Upper lobe of right lung (tissue), 1 donor: Measurements from ENCODE around the gene FBXO34. TPM values are rescaled to one million over a fixed set of nuclear protein-coding genes. Genes with fewer than 3 reads are reported as not detected.

Source experiments
- ATAC-seq: fragments of 200-7000 bp; cut with Tn5 transposase; one replicate; pipeline ENCODE4 v1.9.1; 2020; ENCODE audit warnings: mild to moderate bottlenecking, moderate library complexity
- DNase-seq: peaks from one replicate; pipeline ENCODE4 v3.0.0-alpha.2; 2020
- H3K27ac ChIP-seq: fragments of 200-600 bp; one replicate; pipeline ENCODE4 v1.8.0; 2022
- H3K27me3 ChIP-seq: fragments of 200-600 bp; one replicate; pipeline ENCODE4 v1.8.0; 2022; ENCODE audit warnings: mild to moderate bottlenecking
- H3K36me3 ChIP-seq: fragments of 200-600 bp; one replicate; pipeline ENCODE4 v1.8.0; 2022
- H3K4me1 ChIP-seq: fragments of 200-600 bp; one replicate; pipeline ENCODE4 v1.8.0; 2022
- H3K4me3 ChIP-seq: fragments of 200-600 bp; one replicate; pipeline ENCODE4 v1.8.0; 2022; ENCODE audit warnings: mild to moderate bottlenecking
- H3K9me3 ChIP-seq: fragments of 200-600 bp; one replicate; pipeline ENCODE4 v1.8.0; 2022
- intact Hi-C: fragments of 100-400 bp; cut with DNase I; formaldehyde crosslinking; loops from one replicate; pipeline ENCODE4 v1.11.0; 2022
- total RNA-seq: library from RNA; stranded (reverse); fragmentation: NEBNext Ultra II Directional; extraction: Animal tissue kit (Norgen Biotek cat#: 25700); gene quantifications from one replicate; pipeline ENCODE4 v1.2.1, GENCODE V29; 2021
- TF ChIP-seq, protein P1 (sequence below): fragments of 200-600 bp; IDR thresholded peaks from one replicate; pipeline ENCODE4 v1.8.0; 2022; ENCODE audit warnings: antibody characterized with exemption
- donor health status: DM: no; HTN: yes; CAD: no; lungs with severe emphysema.

FBXO34 gene
- total RNA-seq, 1 donor from 2014 or later: 29.2 TPM

- Histone ChIP-seq H3K9me3 (no peaks in the 10 kb centered on the region), H3K27me3 (no peaks in the 10 kb centered on the region), H3K27ac (no peak overlapping the region), H3K4me3 (no peak overlapping the region), H3K36me3 (no peaks in the 10 kb centered on the region), H3K4me1 (peaks cover 9% of the 10 kb centered on the region)
- no peak for ATAC-seq
- TF ChIP-seq, protein P1, sequence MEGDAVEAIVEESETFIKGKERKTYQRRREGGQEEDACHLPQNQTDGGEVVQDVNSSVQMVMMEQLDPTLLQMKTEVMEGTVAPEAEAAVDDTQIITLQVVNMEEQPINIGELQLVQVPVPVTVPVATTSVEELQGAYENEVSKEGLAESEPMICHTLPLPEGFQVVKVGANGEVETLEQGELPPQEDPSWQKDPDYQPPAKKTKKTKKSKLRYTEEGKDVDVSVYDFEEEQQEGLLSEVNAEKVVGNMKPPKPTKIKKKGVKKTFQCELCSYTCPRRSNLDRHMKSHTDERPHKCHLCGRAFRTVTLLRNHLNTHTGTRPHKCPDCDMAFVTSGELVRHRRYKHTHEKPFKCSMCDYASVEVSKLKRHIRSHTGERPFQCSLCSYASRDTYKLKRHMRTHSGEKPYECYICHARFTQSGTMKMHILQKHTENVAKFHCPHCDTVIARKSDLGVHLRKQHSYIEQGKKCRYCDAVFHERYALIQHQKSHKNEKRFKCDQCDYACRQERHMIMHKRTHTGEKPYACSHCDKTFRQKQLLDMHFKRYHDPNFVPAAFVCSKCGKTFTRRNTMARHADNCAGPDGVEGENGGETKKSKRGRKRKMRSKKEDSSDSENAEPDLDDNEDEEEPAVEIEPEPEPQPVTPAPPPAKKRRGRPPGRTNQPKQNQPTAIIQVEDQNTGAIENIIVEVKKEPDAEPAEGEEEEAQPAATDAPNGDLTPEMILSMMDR: no peak
- intact Hi-C loops: no loop called here
- DNase-seq: no peak
These were observed 20.4 kb downstream of the FBXO34 start for GRCh38 chr14:55291480-55292081.

DNA sequence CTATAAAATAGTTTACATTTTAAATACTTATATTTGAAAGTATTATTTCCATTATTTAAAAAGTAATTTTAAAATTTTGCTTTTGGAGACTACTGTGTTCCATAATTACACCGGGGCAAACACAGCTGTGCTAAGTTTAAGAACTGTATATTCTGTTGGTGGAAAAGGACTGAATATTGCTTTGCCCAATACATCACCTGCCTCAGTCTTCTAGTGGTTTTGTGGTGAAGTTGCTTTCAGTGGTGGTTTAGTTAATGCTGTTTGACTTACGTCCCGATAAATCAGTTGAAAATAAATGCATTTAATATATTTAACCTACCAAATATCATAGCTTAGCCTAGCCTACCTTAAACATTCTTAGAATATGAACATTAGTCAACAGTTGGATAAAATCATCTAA is 23.4 kb downstream of the FBXO34 start:
- TF ChIP-seq, protein P1: no peak
- Histone ChIP-seq H3K27me3 (no peaks in the 10 kb centered on the region), H3K4me1 (peaks cover 18% of the 10 kb centered on the region), H3K36me3 (no peaks in the 10 kb centered on the region), H3K27ac (no peak overlapping the region), H3K9me3 (no peaks in the 10 kb centered on the region), H3K4me3 (no peak overlapping the region)
- intact Hi-C loops: no loop called here
- ATAC-seq: no peak
- no peak for DNase-seq

- Histone ChIP-seq H3K4me1 (peaks cover 31% of the 10 kb centered on the region), H3K4me3 (no peak overlapping the region), H3K36me3 (peaks cover 5% of the 10 kb centered on the region), H3K9me3 (no peaks in the 10 kb centered on the region), H3K27ac (peak overlapping the region; percentile 55), H3K27me3 (no peaks in the 10 kb centered on the region)
- ATAC-seq (peak; percentile 82), DNase-seq (no peak)
- TF ChIP-seq, protein P1: peak; percentile 27
- intact Hi-C loops: no loop called here
These were observed 26.6 kb downstream of the FBXO34 start for GRCh38 chr14:55297611-55298499.

GRCh38 chr14:55298500-55298822 is 27.2 kb downstream of the FBXO34 start:
- no peak overlapping the region for H3K4me3 ChIP-seq
- H3K27me3 ChIP-seq: no peaks in the 10 kb centered on the region
- DNase-seq: peak; percentile 81

DNA sequence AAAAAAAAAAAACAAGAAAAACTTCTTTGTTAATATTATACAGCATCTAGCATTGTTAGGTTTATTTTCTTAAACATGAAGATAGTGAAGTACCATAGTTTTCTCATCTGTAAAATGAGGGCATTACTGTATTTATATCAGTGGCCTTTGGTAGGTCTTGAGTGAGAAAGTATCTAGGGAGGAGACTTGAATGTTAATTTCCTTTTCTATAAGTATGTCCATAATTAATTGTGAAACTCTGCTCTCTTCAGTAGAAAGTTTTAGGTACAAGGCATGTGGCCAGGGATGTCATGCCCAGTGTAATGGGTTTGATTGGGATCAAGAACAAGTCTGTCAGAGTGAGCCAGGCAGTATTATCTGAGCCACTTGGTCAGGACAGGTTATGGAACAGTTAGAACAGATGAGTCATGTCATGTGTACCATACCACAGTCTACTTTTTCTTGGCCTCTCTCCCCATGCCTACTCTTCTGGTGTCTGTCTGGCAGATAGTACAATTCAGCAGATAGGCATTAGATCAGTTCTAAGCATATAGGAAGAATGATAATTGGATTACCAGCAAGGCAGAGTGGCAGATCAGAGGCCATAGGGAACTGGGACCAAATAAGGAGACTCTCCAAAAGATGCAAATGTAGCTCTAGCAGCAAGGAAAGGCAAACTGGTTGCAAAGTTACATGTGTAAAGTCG is 30.4 kb downstream of the FBXO34 start:
- H3K27me3 ChIP-seq: no peaks in the 10 kb centered on the region
- TF ChIP-seq, protein P1: no peak
- H3K27ac ChIP-seq: no peak overlapping the region
- H3K4me1 ChIP-seq: peaks cover 48% of the 10 kb centered on the region
- intact Hi-C loops: no loop called here
- peaks cover 5% of the 10 kb centered on the region for H3K36me3 ChIP-seq
- no peak overlapping the region for H3K4me3 ChIP-seq
- ATAC-seq (no peak), DNase-seq (no peak)
- no peaks in the 10 kb centered on the region for H3K9me3 ChIP-seq

More at GRCh38 chr14:55298500-55298822, 27.2 kb downstream of the FBXO34 start:
- TF ChIP-seq, protein P1: no peak
- H3K27ac ChIP-seq: peak overlapping the region; percentile 55
- peaks cover 36% of the 10 kb centered on the region for H3K4me1 ChIP-seq
- H3K9me3 ChIP-seq: no peaks in the 10 kb centered on the region
- intact Hi-C loops: no loop called here
- peak; percentile 82 for ATAC-seq
- peaks cover 5% of the 10 kb centered on the region for H3K36me3 ChIP-seq
